GM04503 (cell line): ENCODE data around the gene SLC4A11.
"Not testable (repeated sequence)": the region's sequence is repeated elsewhere in the genome, so short reads cannot be mapped to it uniquely, and the experiment has no call there.

Experiments
- DNase-seq: peaks from one replicate; pipeline ENCODE4 v3.0.0-alpha.2; 2012; ENCODE audit warnings: low read depth

The SLC4A11 gene

GRCh38 chr20:3202965-3203314 is 36.0 kb downstream of the SLC4A11 start:
- no peak for DNase-seq

- no peak for DNase-seq
Measured at GRCh38 chr20:3199976-3200755, 38.8 kb downstream of the SLC4A11 start.

GRCh38 chr20:3199206-3199605 is 39.8 kb downstream of the SLC4A11 start:
- no peak for DNase-seq

DNA sequence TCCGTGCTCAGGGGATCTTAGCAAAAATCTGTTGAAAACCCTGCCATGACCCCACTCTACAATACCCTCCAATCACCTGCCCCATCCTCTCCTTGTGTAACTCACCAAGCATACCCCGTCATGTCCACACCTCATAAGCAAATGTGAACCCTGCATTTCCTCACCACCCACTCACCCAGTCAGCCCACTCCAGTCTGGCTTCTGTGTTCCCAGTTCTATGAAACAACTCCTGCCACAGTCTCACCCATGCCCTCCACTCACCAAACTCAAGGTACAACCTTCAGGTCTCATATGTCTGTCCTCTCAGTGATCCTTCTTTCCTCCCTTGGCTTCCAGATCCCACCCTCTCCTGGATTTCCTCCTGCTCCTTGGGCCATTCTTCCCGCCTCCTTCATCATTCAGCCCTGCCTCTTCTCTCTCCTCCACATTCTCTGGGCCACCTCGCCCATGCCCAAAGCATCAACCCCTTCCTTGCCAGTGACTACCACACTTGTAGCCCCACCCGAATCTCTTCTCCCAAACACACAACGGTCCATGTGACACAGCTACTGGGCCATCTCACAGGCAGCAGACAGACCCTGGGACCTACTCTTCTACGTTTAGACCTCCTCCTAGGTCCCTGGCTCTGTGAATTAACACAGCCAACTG is 43.3 kb downstream of the SLC4A11 start:
- DNase-seq = no peak

GRCh38 chr20:3194617-3195280 is 44.2 kb downstream of the SLC4A11 start:
- no peak for DNase-seq

DNA sequence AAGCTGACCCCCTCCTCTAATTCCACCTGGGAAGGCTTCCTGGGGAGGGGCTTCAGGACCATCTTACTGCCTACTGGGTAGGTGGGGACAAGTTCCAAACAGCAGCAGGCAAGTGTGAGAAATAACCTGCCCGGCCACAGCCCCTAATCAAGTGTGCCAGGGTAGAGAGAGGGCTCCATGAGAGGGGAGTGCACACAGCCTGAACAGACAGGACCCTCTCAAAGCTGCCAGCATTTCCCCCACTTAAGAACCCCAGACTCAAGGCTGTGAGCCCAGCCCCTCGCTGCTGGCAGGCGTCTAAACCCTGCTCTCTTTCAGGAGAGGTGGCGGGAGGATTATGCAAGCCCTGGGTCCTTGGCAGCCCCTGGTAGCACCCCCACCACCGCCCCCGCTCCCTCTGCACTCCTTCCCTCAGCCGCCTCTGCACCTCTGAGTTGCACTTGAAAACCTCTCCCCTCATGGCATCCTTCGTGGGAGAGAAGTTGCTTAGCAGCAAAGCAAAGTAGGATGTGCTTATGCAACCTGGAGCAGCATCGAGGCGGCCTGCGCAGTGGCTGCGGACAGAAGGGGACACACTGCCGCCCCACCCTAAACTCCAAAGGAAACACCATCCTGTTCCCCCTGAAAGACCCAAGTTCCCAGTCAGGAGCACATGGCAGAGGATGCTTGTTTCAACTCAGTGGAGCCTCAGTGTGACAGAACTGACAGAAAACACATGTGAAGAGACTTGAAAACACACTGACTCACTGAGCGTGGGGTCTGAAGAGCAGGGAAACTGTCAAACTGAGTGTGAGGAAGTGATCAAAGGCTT is 45.0 kb downstream of the SLC4A11 start:
- no peak for DNase-seq

GRCh38 chr20:3192226-3193015 is 46.6 kb downstream of the SLC4A11 start:
- no peak for DNase-seq

GRCh38 chr20:3190681-3191111 is 48.3 kb downstream of the SLC4A11 start:
- DNase-seq = no peak

DNA sequence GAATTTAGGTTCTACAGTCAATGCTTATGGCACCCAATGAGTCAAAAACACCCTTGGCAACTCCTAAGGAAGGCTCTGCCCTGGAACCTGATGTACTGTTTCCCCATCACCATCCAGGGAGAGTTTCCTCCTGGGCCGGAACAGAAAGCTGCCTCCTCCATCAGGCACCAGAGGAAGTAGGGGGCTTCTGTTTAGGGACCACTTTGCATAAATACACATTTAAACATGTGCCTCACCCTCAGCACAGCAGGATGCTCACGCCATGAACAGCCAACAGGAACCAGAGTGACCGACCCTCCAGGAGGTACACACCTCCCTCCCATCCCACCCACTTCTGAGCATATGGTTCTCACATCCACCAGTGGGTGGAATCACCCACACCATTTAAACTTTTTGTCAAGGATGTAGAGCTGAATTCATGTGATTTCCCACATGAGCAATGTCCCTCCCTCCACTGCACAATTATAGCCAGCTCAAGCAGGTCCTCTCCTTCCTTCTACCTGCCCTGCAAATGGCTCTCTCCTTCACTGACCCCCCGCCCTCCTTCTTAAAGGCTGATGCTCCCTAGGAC is 49.3 kb downstream of the SLC4A11 start:
- DNase-seq = no peak

DNA sequence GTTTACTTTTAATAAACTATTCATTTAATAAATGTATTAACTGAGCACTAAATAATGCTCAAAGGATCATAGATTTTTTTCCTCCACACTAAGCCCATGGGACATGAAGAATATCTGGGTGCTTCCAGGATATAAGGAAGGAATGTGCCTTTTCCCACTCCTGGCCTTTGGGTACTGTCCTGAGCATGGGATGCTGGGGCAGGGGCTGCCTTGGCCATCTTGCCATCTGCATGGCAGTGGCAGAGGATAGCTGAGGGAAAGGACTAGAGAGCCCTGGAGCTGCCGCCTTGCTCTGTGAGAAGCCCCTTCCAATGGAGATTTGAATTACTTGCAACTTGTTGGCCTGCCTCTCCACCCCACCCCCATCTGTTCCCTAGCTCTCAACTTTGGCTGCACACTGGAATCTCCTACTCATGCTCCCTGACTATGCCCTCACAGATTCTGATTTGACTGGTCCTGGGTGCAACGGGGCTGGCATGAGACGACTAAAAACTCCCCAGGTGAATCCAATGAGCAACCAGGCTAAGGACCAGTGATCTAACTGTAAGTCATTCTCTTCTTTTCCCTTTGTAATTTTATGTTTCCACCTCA is 50.1 kb downstream of the SLC4A11 start:
- DNase-seq = no peak

DNA sequence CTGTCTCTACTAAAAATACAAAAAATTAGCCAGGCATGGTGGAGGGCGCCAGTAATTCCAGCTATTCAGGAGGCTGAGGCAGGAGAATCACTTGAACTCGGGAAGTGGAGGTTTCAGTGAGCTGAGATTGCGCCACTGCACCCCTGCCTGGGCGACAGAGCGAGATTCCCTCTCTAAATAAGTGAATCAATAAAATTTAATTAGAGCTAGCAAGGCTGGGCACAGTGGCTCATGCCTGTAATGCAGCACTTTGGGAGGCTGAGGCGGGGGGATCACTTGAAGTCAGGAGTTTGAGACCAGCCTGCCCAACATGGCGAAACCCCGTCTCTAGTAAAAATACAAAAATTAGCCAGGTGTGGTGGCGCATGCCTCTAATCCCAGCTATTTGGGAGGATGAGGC is 51.1 kb downstream of the SLC4A11 start:
- DNase-seq = not testable (repeated sequence)

DNA sequence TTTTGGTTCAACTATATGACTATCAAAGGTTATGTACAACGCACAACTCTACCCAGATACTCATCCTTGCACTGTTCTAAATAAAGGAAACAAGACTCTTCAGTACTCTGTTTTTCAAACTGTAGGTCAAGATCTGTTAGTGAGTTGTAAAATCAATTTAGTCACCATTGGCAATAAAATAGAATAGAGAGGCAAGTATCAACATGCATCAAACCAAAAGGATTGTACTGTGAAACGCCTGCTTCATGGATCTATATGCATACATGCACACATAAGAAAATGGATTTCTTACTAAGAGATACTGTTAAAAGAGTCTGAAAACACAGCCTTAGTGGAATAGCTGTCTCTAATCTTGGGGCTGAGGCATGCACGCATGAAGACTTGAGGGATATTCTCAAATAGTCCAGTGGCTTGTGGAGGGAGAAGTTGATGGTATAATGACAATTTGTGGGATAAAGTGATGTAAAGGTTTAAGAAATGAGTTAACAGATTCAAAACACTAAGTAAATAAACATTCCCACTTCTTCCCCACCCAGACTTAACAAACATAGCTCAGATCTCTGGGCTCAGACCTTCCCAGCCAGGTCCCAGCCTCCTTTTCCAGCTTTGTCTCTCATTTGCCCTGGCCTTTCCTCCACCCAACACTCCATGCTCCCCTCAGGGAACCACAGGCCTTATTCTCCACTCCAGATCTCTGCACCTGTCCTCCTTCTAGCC is 54.9 kb downstream of the SLC4A11 start:
- no peak for DNase-seq

GRCh38 chr20:3182429-3182828 is 56.6 kb downstream of the SLC4A11 start:
- DNase-seq = not testable (repeated sequence)

GRCh38 chr20:3181270-3181669 is 57.7 kb downstream of the SLC4A11 start:
- DNase-seq = no peak

GRCh38 chr20:3180319-3180718 is 58.7 kb downstream of the SLC4A11 start:
- no peak for DNase-seq

GRCh38 chr20:3177746-3178485 is 61.1 kb downstream of the SLC4A11 start:
- DNase-seq = no peak
